ENCODE data around the gene SCGB1A1. TPM values are rescaled to one million over a fixed set of nuclear protein-coding genes. Genes with fewer than 3 reads are reported as not detected.

Gene SCGB1A1
- total RNA-seq, 1 donor from 2014 or later = not detected

- no peak for DNase-seq (ENCODE audit: low spot score)
These were observed 20.5 kb upstream of the SCGB1A1 start for GRCh38 chr11:62398011-62398994.

GRCh38 chr11:62399172-62399877, 19.5 kb upstream of the SCGB1A1 start:
- no peak for DNase-seq (ENCODE audit: low spot score)

GRCh38 chr11:62399878-62400266, 19.0 kb upstream of the SCGB1A1 start:
- DNase-seq (ENCODE audit: low spot score) = no peak

GRCh38 chr11:62400281-62400680, 18.6 kb upstream of the SCGB1A1 start:
- no peak for DNase-seq (ENCODE audit: low spot score)

GRCh38 chr11:62400760-62401159, 18.1 kb upstream of the SCGB1A1 start:
- DNase-seq (ENCODE audit: low spot score) = peak; percentile 87

GRCh38 chr11:62401356-62401755, 17.5 kb upstream of the SCGB1A1 start:
- DNase-seq (ENCODE audit: low spot score) = no peak

GRCh38 chr11:62401811-62402210, 17.0 kb upstream of the SCGB1A1 start:
- no peak for DNase-seq (ENCODE audit: low spot score)

GRCh38 chr11:62402226-62402959, 16.4 kb upstream of the SCGB1A1 start:
- DNase-seq (ENCODE audit: low spot score) = peak; percentile 72

- no peak for DNase-seq (ENCODE audit: low spot score)
These were observed 15.7 kb upstream of the SCGB1A1 start for GRCh38 chr11:62402960-62403730.

- no peak for DNase-seq (ENCODE audit: low spot score)
These were observed 14.4 kb upstream of the SCGB1A1 start for GRCh38 chr11:62404435-62404834.

- no peak for DNase-seq (ENCODE audit: low spot score)
These were observed 13.9 kb upstream of the SCGB1A1 start for GRCh38 chr11:62404901-62405300.

GRCh38 chr11:62406034-62406433, 12.8 kb upstream of the SCGB1A1 start:
- no peak for DNase-seq (ENCODE audit: low spot score)

GRCh38 chr11:62409831-62410230, 9.0 kb upstream of the SCGB1A1 start:
- no peak for DNase-seq (ENCODE audit: low spot score)

- DNase-seq (ENCODE audit: low spot score) = no peak
These were observed 7.9 kb upstream of the SCGB1A1 start for GRCh38 chr11:62410972-62411371.

GRCh38 chr11:62411524-62411923, 7.3 kb upstream of the SCGB1A1 start:
- no peak for DNase-seq (ENCODE audit: low spot score)

GRCh38 chr11:62413060-62413696, 5.7 kb upstream of the SCGB1A1 start:
- DNase-seq (ENCODE audit: low spot score) = no peak

- DNase-seq (ENCODE audit: low spot score) = no peak
These were observed 2.2 kb upstream of the SCGB1A1 start for GRCh38 chr11:62416596-62416995.

- no peak for DNase-seq (ENCODE audit: low spot score)
These were observed 697 bp upstream of the SCGB1A1 start for GRCh38 chr11:62418136-62418535.

- DNase-seq (ENCODE audit: low spot score) = no peak
These were observed 589 bp downstream of the SCGB1A1 start for GRCh38 chr11:62419314-62419929.

GRCh38 chr11:62419943-62420342, 1.1 kb downstream of the SCGB1A1 start:
- DNase-seq (ENCODE audit: low spot score) = no peak
